Activated CD4-positive, alpha-beta T cell treated with anti-CD3 and anti-CD28 coated beads for 1 hour (primary cell): ENCODE data around the gene LTBP4.

ENCODE experiments used
- DNase-seq: peaks from one replicate; pipeline ENCODE4 v3.0.0-alpha.2; 2020

LTBP4 gene

GRCh38 chr19:40668991-40669614 lies 67.9 kb downstream of the LTBP4 start:
- DNase-seq: no peak

- no peak for DNase-seq
These were observed 70.2 kb downstream of the LTBP4 start for GRCh38 chr19:40671404-40671803.

- DNase-seq: no peak
These were observed 70.9 kb downstream of the LTBP4 start for GRCh38 chr19:40672038-40672437.

GRCh38 chr19:40672573-40673299 lies 71.6 kb downstream of the LTBP4 start:
- DNase-seq: no peak

GRCh38 chr19:40673397-40673796 lies 72.2 kb downstream of the LTBP4 start:
- DNase-seq: no peak

- DNase-seq: no peak
These were observed 73.1 kb downstream of the LTBP4 start for GRCh38 chr19:40674291-40674690.

GRCh38 chr19:40677156-40677555 lies 76.0 kb downstream of the LTBP4 start:
- DNase-seq: no peak
